ENCODE measurements around the gene PLEKHN1. TPM values are rescaled to one million over a fixed set of nuclear protein-coding genes. Genes with fewer than 3 reads are reported as not detected.
"Not testable (repeated sequence)": the region's sequence is repeated elsewhere in the genome, so short reads cannot be mapped to it uniquely, and the experiment has no call there.

The PLEKHN1 gene
- total and polyA plus RNA-seq, 4 experiments from 2014 or later, result 0.50 to 2.9 (median 2.2) TPM; not detected in 1

DNA sequence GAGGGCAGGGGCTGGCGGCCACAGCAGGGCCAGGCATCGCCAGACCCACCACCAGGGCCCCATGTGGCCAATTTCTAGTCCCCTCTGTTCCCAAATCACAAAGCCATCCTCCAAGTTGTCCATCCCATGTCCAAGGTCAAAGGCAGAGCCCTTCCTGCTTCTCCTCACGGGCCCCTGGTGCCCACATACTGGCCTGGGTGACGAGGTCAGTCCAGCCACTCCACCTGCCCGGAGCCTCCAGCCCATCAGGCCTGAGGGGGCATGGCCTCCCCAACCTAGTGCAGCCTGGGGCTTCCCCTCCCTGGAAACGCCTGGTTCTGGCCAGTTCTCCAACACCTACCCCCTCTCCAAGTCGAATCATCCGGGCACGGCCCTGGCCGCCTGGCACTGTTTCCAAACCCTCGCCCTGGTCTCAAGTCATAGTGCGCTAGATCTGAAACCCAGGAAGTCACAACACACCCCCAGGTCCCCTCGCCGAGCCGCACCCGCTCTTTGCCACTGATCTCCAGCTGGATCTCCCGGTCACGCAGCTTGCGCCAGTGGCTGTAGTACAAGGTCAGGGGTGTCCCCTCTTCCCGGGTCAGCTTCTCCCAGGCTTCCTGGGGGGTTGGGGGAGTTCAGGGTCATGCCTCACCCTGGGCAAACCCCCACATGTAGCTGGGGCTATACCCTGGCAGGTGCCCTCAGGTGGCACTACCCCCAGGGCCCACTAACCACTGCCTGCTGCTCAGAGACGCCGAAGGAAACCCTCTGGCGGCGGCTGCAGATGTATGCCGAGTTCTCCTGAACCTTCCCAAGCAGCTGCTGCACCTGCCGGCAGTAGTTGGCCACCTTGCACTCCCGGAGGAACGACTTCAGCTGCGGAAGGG is 20.4 kb upstream of the PLEKHN1 start:
- Histone ChIP-seq H3K4me3 (ENCODE audit: low read length in 2 of 2) (no peak overlapping the region), H3K36me3 (ENCODE audit: insufficient read depth, low read length) (peaks cover 40% of the 10 kb centered on the region), H3K4me1 (ENCODE audit: insufficient read depth, low read length) (peaks cover 13% of the 10 kb centered on the region), H3K9me3 (ENCODE audit: control insufficient read depth in 1 of 2, low read length in 2 of 2) (no peaks in the 10 kb centered on the region), H3K27me3 (ENCODE audit: insufficient read depth, low read length) (peaks cover under 1% of the 10 kb centered on the region), H3K27ac (ENCODE audit: low read depth, low read length) (no peak overlapping the region)
- intact Hi-C loops (cut with micrococcal nuclease), result no loop called here
- ChIA-PET POLR2A (ENCODE audit: partially characterized antibody) (no interaction called here), CTCF (ENCODE audit: partially characterized antibody) (no interaction called here)
- DNase-seq, result no peak
- no peaks in the 10 kb centered on the region for H3K9me3 Mint-ChIP-seq
- peaks cover 38 to 42% of the 10 kb centered on the region in 2 donors for H3K36me3 Mint-ChIP-seq
- no peak overlapping the region for H3K27ac Mint-ChIP-seq
- peaks cover 2 to 3% of the 10 kb centered on the region in 2 donors for H3K27me3 Mint-ChIP-seq
- H3K4me3 Mint-ChIP-seq, result peak overlapping the region in 1 of 8 donors; percentile 30
- H3K4me1 Mint-ChIP-seq, result peaks cover 2 to 18% (median 4%) of the 10 kb centered on the region in 4 donors

DNA sequence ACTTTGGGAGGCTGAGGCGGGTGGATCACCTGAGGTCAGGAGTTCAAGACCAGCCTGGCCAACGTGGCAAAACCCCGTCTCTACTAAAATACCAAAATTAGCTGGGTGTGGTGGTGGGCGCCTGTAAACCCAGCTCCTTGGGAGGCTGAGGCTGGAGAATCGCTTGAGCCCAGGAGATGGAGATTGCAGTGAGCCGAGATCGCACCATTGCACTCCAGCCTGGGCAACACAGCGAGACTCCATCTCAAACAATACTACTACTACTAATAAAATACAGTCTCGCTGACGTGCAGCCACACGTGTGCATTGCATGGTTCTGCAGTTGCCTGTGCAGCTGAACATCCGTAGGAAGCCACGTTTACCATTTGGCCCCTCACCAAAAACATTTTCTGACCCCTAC is 19.5 kb upstream of the PLEKHN1 start:
- H3K4me3 ChIP-seq (ENCODE audit: low read length in 2 of 2); intact Hi-C loops (cut with micrococcal nuclease); H3K4me1 ChIP-seq (ENCODE audit: insufficient read depth, low read length); H3K27ac ChIP-seq (ENCODE audit: low read depth, low read length); H3K27ac Mint-ChIP-seq; H3K4me3 Mint-ChIP-seq; CTCF ChIA-PET (ENCODE audit: partially characterized antibody); H3K9me3 ChIP-seq (ENCODE audit: control insufficient read depth in 1 of 2, low read length in 2 of 2); DNase-seq; H3K27me3 Mint-ChIP-seq; H3K27me3 ChIP-seq (ENCODE audit: insufficient read depth, low read length); POLR2A ChIA-PET (ENCODE audit: partially characterized antibody); H3K9me3 Mint-ChIP-seq: not testable (repeated sequence)
- peaks cover 46% of the 10 kb centered on the region for H3K36me3 ChIP-seq (ENCODE audit: insufficient read depth, low read length)
- Mint-ChIP-seq H3K4me1 (peaks cover 0 to 12% (median 3%) of the 10 kb centered on the region in 4 donors), H3K36me3 (peaks cover 43 to 49% of the 10 kb centered on the region in 2 donors)

DNA sequence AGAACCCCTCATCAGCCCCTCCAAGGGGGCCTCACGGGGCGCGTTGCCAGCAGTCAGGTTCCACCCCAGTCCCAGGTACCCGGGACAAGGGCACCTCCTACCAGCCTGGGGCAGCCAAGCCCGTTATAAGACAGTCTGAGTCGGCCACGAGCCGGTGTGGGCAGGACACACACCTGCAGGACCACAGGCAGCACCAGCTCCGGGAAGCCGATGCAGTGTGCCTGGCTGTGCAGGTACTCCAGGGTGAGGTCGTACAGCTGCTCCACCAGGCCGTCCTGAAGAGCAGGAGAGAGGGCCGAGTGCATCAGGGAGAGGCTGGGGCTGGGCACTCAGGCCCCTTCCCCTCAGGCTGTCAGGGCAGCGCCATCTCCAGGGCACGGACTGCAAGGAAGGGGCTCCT is 18.3 kb upstream of the PLEKHN1 start:
- H3K36me3 ChIP-seq (ENCODE audit: insufficient read depth, low read length), result peaks cover 57% of the 10 kb centered on the region
- H3K27me3 ChIP-seq (ENCODE audit: insufficient read depth, low read length), result no peaks in the 10 kb centered on the region
- H3K4me1 ChIP-seq (ENCODE audit: insufficient read depth, low read length), result peaks cover 3% of the 10 kb centered on the region
- H3K36me3 Mint-ChIP-seq, result peaks cover 44 to 55% of the 10 kb centered on the region in 2 donors
- no peak for DNase-seq
- ChIA-PET CTCF (ENCODE audit: partially characterized antibody) (no interaction called here), POLR2A (ENCODE audit: partially characterized antibody) (no interaction called here)
- H3K4me3 Mint-ChIP-seq, result no peak overlapping the region
- peaks cover 0 to 2% (median 0%) of the 10 kb centered on the region in 8 donors for H3K9me3 Mint-ChIP-seq
- no peaks in the 10 kb centered on the region for H3K27me3 Mint-ChIP-seq
- no peaks in the 10 kb centered on the region for H3K9me3 ChIP-seq (ENCODE audit: control insufficient read depth in 1 of 2, low read length in 2 of 2)
- H3K4me1 Mint-ChIP-seq, result peaks cover 0 to 12% (median 3%) of the 10 kb centered on the region in 4 donors
- no peak overlapping the region for H3K27ac Mint-ChIP-seq
- intact Hi-C loops (cut with micrococcal nuclease), result no loop called here
- H3K4me3 ChIP-seq (ENCODE audit: low read length in 2 of 2), result no peak overlapping the region
- no peak overlapping the region for H3K27ac ChIP-seq (ENCODE audit: low read depth, low read length)

DNA sequence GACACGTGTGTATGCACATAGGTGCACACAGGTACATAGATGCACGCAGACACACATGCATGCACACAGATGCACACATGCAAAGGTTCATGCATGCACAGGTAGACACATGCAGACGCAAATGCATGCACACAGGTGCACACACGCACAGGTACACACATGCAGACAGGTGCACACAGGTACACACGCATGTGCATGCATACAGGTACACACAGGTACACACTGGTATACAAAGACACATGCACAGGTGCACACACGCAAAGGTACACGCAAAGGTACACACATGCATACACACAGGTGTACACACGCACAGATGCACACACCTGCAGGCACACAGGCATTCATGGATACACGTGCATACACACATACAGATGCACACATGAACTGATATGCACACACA is 16.0 kb upstream of the PLEKHN1 start:
- no peak overlapping the region for H3K4me3 Mint-ChIP-seq
- POLR2A ChIA-PET (ENCODE audit: partially characterized antibody), result no interaction called here
- no peak overlapping the region for H3K4me3 ChIP-seq (ENCODE audit: low read length in 2 of 2)
- no peaks in the 10 kb centered on the region for H3K4me1 ChIP-seq (ENCODE audit: insufficient read depth, low read length)
- H3K27ac Mint-ChIP-seq, result no peak overlapping the region
- intact Hi-C loops (cut with micrococcal nuclease), result no loop called here
- peaks cover 80% of the 10 kb centered on the region for H3K36me3 ChIP-seq (ENCODE audit: insufficient read depth, low read length)
- peaks cover 0 to 2% (median 0%) of the 10 kb centered on the region in 8 donors for H3K9me3 Mint-ChIP-seq
- CTCF ChIA-PET (ENCODE audit: partially characterized antibody), result no interaction called here
- H3K9me3 ChIP-seq (ENCODE audit: control insufficient read depth in 1 of 2, low read length in 2 of 2), result no peaks in the 10 kb centered on the region
- H3K27ac ChIP-seq (ENCODE audit: low read depth, low read length), result no peak overlapping the region
- H3K36me3 Mint-ChIP-seq, result peaks cover 54 to 67% of the 10 kb centered on the region in 2 donors
- peaks cover 0 to 12% (median 5%) of the 10 kb centered on the region in 4 donors for H3K4me1 Mint-ChIP-seq
- no peaks in the 10 kb centered on the region for H3K27me3 ChIP-seq (ENCODE audit: insufficient read depth, low read length)
- H3K27me3 Mint-ChIP-seq, result no peaks in the 10 kb centered on the region
- no peak for DNase-seq

DNA sequence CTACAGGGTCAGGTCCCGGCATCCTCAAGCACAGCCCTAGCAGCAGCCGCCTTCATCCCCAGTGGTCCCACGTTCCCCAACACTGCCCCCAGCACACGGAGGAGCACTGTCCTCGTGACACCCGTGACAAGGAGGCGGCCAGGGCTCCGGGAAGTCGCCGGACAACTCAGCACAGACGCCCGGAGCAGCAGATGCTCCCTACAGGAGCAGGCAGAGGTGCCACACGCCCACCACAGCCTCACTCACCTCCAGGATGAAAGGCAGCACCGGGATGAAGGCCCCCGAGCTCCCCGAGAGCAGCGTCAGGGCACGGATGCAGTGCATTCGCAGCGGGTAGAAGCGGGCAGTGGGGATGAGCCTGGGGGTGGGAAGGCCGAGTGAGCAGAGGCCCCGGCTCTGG is 15.4 kb upstream of the PLEKHN1 start:
- H3K27ac Mint-ChIP-seq, result no peak overlapping the region
- H3K36me3 Mint-ChIP-seq, result peaks cover 51 to 68% of the 10 kb centered on the region in 2 donors
- H3K4me1 Mint-ChIP-seq, result peaks cover 0 to 14% (median 5%) of the 10 kb centered on the region in 4 donors
- H3K4me1 ChIP-seq (ENCODE audit: insufficient read depth, low read length), result no peaks in the 10 kb centered on the region
- no peak overlapping the region for H3K4me3 ChIP-seq (ENCODE audit: low read length in 2 of 2)
- peaks cover 0 to 2% (median 0%) of the 10 kb centered on the region in 8 donors for H3K9me3 Mint-ChIP-seq
- intact Hi-C loops (cut with micrococcal nuclease), result no loop called here
- peaks cover 86% of the 10 kb centered on the region for H3K36me3 ChIP-seq (ENCODE audit: insufficient read depth, low read length)
- DNase-seq, result no peak
- no peak overlapping the region for H3K27ac ChIP-seq (ENCODE audit: low read depth, low read length)
- CTCF ChIA-PET (ENCODE audit: partially characterized antibody), result no interaction called here
- H3K4me3 Mint-ChIP-seq, result no peak overlapping the region
- POLR2A ChIA-PET (ENCODE audit: partially characterized antibody), result no interaction called here
- no peaks in the 10 kb centered on the region for H3K27me3 Mint-ChIP-seq
- H3K9me3 ChIP-seq (ENCODE audit: control insufficient read depth in 1 of 2, low read length in 2 of 2), result no peaks in the 10 kb centered on the region
- H3K27me3 ChIP-seq (ENCODE audit: insufficient read depth, low read length), result no peaks in the 10 kb centered on the region

DNA sequence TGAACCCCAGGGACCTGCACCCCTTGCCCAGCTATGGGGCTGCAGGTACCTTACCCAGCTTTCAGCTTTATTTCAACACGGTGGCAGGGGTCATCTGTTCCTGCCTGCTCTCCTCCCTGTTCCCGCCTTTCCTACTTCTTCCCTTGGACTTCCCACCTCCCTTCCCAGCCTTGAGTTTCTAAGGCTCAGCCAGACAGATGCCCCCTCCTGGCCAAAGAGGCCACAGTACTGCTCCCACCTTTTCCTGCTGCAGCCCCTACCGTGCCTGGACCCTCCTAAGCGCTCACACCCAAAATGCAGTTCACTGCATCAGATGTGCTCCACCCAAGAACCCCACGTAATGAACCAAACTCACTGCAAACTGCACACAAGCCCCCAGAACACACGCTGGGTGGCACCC is 14.9 kb upstream of the PLEKHN1 start:
- Mint-ChIP-seq H3K36me3 (peaks cover 49 to 65% of the 10 kb centered on the region in 2 donors), H3K27me3 (no peaks in the 10 kb centered on the region), H3K9me3 (peaks cover 0 to 2% (median 0%) of the 10 kb centered on the region in 8 donors), H3K4me1 (peaks cover 0 to 14% (median 5%) of the 10 kb centered on the region in 4 donors), H3K27ac (no peak overlapping the region), H3K4me3 (no peak overlapping the region)
- DNase-seq, result no peak
- Histone ChIP-seq H3K4me3 (ENCODE audit: low read length in 2 of 2) (no peak overlapping the region), H3K27me3 (ENCODE audit: insufficient read depth, low read length) (no peaks in the 10 kb centered on the region), H3K27ac (ENCODE audit: low read depth, low read length) (no peak overlapping the region), H3K36me3 (ENCODE audit: insufficient read depth, low read length) (peaks cover 90% of the 10 kb centered on the region), H3K4me1 (ENCODE audit: insufficient read depth, low read length) (no peaks in the 10 kb centered on the region), H3K9me3 (ENCODE audit: control insufficient read depth in 1 of 2, low read length in 2 of 2) (no peaks in the 10 kb centered on the region)
- CTCF ChIA-PET (ENCODE audit: partially characterized antibody), result interaction anchor here (0.5 kb wide), 1 partner anchor 419 kb away, joined by 5 read pairs; no protein-coding TSS in a partner anchor
- intact Hi-C loops (cut with micrococcal nuclease), result no loop called here
- POLR2A ChIA-PET (ENCODE audit: partially characterized antibody), result no interaction called here

DNA sequence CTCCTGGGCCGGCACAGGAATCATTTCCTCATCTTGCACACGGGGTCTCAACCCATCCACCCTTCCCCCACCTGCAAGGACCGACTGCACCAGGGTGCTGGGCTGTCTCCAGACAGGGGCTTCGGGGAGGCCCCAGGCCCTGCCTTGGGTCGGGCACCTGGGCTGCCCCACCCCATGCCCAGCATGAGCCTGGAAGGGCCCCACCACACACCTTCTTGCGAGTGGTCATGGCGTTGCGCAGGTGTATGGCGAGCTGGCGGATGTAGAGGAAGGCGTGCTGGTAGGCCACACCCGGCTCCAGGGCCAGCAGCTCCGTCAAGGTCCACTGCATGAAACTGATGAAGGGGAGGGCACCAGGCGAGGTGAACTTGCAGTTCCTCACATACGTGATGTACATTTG is 14.1 kb upstream of the PLEKHN1 start:
- Mint-ChIP-seq H3K36me3 (peaks cover 46 to 63% of the 10 kb centered on the region in 2 donors), H3K27me3 (no peaks in the 10 kb centered on the region), H3K9me3 (peaks cover 0 to 2% (median 0%) of the 10 kb centered on the region in 8 donors), H3K4me3 (no peak overlapping the region), H3K27ac (no peak overlapping the region), H3K4me1 (peaks cover 2 to 19% (median 5%) of the 10 kb centered on the region in 4 donors)
- peaks cover 88% of the 10 kb centered on the region for H3K36me3 ChIP-seq (ENCODE audit: insufficient read depth, low read length)
- DNase-seq, result no peak
- POLR2A ChIA-PET (ENCODE audit: partially characterized antibody), result no interaction called here
- intact Hi-C loops (cut with micrococcal nuclease), result no loop called here
- CTCF ChIA-PET (ENCODE audit: partially characterized antibody), result no interaction called here
- H3K27me3 ChIP-seq (ENCODE audit: insufficient read depth, low read length), result no peaks in the 10 kb centered on the region
- no peak overlapping the region for H3K27ac ChIP-seq (ENCODE audit: low read depth, low read length)
- no peaks in the 10 kb centered on the region for H3K9me3 ChIP-seq (ENCODE audit: control insufficient read depth in 1 of 2, low read length in 2 of 2)
- no peak overlapping the region for H3K4me3 ChIP-seq (ENCODE audit: low read length in 2 of 2)
- H3K4me1 ChIP-seq (ENCODE audit: insufficient read depth, low read length), result peaks cover under 1% of the 10 kb centered on the region

All from CD4-positive, alpha-beta memory T cell (primary cell).